GM12872 (cell line): ENCODE measurements around the gene COMTD1.

ENCODE experiments used
- TF ChIP-seq, protein P1 (sequence below): IDR thresholded peaks from 3 replicates; pipeline ENCODE4 v1.5.1; 2011; ENCODE audit warnings: low read depth, mild to moderate bottlenecking, low read length, moderate library complexity; ENCODE audit not compliant: insufficient read depth

Gene COMTD1

DNA sequence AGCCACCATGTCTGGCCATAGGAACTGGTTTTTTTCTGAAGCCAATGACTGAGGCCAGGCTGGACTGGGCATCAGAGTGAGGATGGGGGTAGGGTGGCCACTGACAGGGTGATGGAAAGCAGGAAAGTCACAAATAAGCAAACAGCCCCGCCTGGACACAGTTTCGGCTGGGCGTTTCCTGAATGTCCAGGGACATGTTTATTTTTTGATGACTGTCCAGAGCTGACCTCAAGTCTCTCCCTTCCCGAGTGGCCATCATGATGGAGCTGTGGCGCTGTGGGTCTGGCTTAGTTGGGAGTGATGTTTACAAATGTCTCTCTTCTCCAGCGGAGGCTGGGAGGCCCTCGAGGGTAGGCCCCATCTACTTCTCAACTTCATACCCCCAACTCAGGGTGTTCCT is 37.1 kb upstream of the COMTD1 start:
- TF ChIP-seq, protein P1, sequence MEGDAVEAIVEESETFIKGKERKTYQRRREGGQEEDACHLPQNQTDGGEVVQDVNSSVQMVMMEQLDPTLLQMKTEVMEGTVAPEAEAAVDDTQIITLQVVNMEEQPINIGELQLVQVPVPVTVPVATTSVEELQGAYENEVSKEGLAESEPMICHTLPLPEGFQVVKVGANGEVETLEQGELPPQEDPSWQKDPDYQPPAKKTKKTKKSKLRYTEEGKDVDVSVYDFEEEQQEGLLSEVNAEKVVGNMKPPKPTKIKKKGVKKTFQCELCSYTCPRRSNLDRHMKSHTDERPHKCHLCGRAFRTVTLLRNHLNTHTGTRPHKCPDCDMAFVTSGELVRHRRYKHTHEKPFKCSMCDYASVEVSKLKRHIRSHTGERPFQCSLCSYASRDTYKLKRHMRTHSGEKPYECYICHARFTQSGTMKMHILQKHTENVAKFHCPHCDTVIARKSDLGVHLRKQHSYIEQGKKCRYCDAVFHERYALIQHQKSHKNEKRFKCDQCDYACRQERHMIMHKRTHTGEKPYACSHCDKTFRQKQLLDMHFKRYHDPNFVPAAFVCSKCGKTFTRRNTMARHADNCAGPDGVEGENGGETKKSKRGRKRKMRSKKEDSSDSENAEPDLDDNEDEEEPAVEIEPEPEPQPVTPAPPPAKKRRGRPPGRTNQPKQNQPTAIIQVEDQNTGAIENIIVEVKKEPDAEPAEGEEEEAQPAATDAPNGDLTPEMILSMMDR: no peak

DNA sequence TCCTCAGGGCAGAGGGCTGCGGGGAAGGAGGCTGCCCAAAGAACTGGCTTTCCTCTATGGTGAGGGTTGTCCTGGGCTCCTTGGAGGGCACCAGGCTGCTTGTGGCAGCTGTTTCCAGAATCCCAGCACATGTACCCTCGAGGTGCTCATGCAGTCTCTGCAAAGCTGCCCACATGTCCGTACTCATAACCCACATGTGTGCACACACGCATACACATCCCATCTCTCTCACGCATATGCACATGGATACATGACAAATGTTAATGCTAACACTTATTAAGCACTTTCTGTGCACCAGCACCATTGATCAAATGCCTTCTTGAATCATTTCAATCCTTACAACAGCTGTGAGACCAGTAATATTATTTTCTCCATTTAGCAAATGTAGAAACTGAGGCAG is 36.3 kb upstream of the COMTD1 start:
- TF ChIP-seq, protein P1: no peak

DNA sequence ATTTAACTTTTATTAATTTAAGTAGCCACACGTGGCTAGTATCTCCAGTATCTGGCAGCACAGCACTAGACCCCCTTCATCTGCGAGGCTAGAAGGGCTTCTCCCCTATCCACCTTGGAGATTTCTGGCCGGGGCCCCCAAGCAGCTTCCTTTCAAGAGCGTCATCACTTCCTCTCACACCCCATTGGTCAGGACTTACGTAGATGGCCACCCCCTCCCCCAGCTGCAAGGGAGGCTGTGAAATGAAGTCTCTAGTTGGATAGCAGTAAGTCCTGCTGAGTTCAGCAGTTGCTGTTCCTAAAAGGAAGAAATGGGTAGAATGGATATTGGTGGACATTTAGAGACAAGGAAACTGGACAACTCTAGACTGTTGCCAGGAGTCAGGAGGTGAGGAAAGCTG is 33.8 kb upstream of the COMTD1 start:
- TF ChIP-seq, protein P1: no peak

DNA sequence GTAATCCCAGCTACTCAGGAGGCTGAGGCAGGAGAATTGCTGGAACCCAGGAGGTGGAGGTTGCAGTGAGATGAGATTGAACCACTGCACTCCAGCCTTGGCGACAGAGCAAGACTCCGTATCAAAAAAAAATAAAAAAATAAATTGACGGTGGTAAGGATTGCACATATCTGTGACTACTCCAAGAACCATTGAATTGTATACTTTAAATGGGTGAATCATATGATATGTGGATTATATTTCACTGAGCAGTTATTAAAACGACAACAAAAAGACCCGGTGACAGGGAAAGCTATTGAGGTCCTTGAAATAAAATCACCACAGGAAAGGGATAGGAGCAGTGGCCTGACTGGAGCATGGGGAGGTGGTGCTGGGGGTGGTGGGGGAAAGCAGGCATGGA is 31.2 kb upstream of the COMTD1 start:
- TF ChIP-seq, protein P1: no peak

DNA sequence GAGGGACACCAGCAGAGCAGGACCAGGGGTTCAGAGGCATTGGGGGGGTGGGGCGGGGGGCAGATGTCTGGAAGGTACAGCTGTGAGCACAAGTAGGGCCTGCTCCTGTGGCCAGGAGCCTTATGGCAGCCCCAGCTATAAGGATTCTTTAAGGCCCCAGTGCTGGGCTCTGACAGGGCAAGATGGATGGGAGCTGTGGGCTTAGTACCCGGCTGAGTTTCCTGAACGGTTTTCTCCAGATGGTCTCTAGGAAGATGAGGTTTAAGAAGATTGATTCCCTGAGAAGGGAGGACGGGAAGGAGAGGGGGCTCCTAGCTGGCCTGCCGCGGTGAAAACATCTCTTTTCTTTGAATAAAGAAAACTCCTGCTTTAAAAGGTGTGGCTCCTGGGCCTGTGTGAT is 30.1 kb upstream of the COMTD1 start:
- TF ChIP-seq, protein P1: no peak

DNA sequence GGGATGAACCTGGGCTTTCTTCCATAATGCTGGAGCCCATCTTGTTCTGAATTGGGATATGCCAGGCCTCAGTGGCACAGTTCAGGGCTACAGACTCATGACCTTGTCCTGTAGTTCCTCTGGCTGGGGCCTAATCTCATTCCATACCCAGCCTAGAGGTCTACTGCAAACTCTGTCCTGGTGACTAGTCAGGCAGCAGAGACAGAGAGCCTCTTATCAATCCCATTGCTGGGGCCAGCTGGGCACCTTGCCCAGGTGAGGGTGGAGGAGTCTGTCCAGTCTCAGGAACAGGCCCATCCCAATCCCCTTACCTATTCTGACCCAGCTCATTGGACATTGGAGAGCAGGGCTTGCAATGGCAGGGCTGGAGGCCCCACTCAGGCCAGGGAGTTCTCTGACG is 28.0 kb upstream of the COMTD1 start:
- TF ChIP-seq, protein P1: no peak

DNA sequence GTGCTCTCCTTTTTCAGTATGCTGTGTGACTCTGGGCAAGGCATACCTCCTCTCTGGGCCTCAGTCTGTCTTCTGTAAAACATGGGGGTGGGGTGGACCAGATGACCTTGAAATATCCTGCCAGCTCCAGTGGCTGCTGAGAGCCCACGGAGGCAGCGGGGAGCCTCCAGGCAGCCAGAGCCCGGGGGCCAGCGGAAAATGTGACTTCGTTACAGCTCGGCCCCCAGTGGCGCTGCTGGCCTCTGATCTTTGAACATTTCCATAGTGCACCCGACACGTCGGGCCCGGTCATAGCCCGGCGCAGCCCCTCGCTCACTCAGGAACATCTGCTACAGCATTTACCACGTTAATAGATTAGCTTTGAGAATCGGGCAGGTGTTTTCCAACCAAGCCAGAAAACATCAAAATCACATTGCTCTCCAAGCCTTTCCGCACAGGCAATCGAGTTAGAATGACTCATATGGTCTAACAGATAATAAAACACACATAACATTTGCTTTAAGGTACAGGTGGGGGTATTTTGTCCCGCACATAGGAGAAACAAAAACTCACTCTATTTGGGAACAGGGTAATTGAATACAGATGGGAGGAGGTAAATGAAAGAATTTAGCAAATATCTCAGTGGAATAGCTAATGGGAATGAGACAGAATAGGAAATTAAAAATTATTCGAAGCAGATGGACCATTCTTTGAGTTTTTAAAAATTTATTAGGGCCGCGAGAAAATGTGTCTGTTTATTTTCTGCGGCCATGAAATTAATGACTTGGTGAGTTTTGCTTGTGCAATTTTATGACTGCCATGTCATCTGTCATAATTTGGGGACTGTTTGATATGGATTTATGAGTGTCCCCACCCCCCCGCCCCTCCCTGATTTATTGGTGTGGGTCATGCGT is 26.3 kb upstream of the COMTD1 start:
- TF ChIP-seq, protein P1: no peak
